Activated CD4-positive, alpha-beta T cell treated with anti-CD3 and anti-CD28 coated beads for 4 hours (primary cell): ENCODE measurements around the gene ABHD2.

Experiments used
- DNase-seq, 2 donors: peaks; one replicate each; pipeline ENCODE4 v3.0.0-alpha.2; 2020

Gene ABHD2

DNA sequence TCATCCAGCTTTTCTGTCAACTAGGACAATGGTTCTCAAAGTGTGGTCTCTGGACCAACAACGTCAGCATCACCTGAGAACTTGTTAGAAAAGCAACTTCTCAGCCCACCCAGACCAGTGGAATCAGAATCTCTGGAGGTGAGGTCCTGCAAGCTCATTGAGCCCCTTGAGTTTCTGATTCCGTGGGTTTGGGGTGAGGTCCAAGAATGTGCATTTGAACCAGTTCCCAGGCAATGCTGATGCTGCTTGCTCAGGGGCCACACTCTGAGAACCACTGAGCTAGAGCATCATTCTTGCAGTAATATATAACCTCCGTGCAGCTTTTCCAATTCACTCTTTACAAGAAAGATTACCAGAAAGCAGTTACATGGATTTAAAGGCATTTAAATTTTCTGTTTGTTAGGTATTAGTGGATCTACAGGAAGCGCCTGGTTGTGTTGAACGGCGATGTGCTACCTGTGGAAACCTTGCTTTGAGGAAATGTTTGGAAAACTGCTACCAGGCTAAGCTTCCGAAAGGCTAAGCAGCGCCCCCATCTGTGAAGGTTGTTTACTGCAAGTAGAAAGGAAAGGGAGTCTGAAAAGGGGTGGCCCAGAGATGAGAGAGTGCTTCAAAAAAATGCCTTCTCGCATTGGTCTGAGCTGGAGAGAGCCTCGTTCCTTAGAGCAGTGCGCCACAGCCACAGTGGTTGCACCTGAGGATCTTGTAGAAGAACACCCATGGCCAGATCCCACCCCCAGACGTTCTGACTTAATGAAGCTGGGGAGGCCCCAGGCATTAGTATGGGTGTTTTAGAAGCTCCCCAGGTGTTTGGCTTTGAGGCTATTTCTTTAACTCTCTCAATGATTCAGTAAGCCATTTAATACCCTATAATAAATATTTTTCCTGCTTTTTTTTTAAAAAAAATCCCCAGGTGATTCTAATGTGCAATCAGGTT is 83.1 kb downstream of the ABHD2 start:
- DNase-seq: peak in 1 of 2 donors; percentile 22

DNA sequence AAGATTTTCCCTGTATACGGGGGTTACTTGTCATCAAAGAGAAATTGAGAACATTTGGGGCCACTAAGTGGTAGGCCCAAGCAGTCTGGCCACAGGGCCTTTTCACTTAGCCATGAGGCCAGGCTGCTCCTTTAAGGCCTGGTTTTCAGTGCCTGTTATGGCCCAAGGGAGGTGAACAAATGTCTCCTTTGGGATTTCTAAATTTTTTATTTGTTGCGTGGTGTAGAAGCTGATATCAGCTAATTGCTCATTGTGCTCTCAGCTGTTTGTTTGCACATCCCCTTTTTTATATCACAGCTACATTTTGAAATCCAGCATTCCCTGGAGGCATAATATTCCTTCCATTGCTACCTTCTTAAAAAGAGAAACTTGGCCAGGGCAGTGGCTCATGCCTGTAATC is 84.7 kb downstream of the ABHD2 start:
- no peak for DNase-seq

DNA sequence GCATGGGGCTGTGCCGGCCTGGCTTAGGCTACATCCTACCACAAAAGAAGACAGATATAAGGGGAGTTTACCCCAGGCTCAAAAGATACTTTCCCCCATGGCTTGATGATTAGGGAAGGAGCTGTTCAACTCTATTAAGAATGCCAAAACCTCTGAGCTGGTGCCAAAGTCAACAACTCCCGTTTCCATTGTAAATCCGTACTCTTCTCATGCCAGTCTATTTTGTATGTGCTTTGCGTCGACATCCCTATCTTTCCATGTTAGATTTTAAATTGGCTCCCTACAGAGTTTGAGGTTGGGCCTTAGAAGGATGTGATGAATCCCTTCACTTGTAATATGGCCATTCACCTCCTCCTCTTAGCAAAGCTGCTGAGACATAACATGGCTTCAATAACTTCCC is 86.2 kb downstream of the ABHD2 start:
- no peak for DNase-seq

DNA sequence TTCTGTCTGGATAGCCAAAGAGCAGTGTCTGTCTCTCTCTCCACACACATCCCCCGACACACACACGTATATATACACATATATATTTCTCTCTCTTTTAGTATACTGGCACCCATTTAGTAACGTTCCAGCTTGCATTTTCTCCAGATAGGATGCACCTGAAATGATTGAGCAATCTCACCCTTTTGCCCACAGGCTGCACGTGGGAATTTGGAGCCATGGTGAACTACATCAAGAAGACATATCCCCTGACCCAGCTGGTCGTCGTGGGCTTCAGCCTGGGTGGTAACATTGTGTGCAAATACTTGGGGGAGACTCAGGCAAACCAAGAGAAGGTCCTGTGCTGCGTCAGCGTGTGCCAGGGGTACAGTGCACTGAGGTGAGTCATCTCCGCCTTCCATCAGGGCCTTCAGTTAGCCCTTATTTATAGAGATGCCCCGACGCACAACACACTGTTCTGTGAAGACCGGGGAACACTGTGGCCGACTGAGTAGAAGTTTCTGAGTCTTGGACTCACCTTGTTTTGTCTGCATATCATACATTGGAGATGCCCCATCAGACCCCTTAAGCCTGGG is 87.4 kb downstream of the ABHD2 start:
- DNase-seq: no peak

DNA sequence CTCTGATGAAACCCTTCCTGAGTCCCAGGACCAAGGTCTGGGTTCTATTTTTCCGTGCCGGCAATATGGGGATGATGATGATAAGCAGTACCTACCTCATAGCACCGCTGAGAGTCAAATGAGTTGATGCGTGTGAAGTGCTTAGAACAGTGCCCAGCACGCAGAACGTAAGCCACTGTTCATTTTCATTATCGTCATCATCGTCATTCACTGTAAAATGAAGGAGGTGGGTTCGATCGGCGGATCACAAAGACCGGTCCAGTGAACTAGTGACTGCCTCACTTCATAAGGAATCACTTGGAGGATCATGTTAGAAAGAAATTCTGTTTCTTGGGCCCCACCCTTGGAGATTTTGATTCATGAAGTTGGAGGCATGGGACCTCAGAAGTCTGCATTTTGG is 88.9 kb downstream of the ABHD2 start:
- DNase-seq: no peak

DNA sequence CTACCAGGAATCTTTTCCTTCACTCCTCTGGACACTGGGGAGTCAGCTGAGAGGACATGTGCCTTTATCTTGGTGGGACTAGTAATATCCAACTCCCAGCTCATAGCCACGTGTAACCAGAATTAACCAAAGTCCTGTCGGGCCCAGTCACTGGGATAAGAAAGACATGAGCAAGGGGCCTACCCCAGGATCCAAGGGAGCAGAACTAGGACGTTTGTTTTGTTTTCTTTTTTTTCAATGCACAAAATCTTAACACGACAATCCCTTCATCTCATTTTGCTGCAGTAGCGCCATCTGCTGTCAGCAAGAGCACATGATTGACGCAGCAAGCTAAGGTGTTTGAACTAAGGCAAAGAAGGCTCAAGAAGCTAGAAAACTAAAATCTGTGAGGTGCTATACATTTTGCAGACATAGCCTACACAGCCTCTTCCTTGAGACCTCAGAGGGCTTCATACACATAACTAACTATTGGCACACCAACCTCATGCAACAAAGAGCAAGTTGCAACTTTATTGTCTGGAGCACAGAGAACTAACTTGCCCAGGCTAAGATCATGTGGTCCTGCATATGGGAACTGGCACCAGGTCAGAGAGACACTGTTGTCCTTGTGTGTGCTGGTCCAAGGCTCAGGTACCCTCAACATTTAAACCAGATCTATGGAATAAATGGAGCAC is 89.5 kb downstream of the ABHD2 start:
- DNase-seq: peak; percentile 56 to 58

DNA sequence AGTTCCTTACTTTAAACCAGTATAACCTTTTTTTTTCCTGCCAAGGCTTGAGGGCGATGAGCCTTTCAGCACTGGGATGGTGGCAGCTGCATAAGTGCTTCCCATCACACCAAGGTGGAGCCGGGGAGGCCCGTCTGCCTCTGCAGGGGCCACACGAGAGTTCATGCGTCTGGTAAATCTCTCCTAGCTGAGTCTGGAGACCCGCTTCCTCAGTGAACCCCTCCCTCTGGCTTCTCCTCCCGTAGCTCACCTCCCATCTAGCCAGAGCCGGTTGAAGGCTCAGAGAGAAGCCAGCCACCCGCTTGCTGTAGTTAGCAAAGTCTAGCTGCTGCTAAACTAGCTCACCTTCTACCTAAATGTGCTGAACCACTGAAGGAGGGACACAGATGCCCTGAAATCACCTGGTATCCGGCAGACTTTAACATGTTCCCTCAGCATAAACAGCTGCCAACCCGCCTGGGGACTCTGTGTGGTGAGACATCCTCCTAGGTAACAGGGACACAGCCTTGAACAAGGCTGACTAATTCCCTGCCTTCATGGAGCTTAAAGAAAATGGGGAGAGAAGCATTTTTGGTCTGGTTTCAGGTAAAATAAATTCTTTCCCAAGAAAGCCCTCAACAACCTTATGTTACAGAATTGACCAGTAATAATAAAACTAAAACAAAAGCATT is 90.2 kb downstream of the ABHD2 start:
- DNase-seq: no peak

DNA sequence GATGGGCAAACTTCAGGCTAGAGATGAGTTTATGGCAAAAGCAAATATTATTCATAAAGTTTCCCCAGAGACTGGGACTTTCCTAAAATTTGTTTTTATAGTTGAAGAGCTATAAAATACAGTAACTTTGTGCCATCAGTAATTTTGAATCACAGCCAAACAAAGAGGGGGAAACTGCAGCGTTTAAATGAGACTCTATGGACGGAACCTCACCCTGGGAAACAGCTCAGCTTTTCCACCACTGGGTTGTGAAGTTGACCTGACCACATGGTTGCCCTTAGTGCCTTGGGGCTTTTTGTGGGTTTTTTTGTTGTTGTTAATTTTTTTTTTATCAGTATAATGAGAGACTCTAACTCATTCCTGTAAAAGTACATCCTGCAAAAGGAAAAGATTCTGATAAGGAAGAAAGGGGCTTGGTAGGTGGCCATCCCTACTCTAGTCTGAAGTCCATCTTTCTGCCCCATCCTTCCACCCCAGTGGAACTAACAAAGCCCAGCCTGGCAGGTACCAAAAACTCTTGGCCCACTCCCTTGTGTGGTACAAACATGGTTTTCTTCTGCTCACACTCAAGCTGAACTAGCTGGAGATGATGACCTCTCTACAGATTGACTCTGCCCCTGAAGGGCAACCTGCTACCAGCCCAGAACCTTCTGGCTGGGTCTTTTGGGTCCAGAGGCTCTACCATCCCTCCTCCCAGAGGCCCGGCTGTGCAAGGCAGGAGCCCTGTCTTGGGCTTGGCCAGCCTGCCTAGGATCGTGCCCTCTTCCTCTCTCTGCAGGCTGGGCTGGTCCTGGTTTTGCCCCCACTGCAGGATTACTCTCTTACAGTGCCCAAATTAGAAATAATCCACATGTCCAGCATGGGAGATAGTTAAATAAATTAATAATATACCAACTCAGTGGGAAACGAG is 92.0 kb downstream of the ABHD2 start:
- DNase-seq: no peak

DNA sequence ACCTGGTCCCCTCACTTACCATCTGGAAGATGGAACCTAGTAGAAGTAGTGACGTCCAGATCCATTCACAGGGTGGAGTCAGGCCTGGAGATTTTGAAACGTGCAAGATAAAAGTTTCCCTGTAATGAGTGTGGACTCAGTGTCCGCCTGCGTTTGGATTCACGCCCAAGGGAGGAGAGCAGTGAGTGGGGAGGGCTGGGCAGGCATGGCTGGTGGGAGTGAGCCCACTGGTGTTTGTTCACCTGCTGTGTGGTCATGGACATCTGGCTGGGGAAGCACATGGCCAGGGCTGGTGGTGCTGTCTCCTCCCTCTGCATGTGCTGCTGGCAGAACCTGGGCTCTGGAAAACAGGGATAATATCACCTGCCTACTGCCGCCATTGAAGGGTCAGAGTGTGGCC is 96.1 kb downstream of the ABHD2 start:
- DNase-seq: no peak

DNA sequence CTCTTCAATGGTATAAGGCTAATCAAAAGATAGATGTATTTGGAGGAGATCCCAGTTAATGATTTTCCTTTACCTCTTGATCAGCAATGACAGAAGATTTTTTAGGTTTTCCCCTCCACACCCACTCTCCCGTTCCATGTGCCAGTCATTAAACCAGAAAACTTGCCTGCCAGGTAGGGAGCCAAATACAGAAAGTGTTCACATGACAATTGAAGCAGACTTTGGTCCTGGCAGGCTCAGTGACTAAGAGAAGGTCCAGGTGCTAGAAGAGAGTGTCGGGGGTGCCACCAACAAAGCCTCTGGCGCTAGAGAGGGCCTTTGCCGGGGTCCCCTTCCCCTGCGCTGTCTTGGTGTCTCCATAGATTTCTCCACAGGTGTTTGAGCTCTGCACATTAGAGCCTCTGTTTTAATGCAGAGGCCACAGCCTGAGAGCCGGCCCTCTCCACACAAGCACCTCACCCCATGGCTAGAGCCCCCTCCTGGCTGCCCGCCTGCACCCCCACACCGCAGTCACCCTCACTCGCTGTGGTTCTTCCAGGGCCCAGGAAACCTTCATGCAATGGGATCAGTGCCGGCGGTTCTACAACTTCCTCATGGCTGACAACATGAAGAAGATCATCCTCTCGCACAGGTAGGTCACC is 96.8 kb downstream of the ABHD2 start:
- no peak for DNase-seq

DNA sequence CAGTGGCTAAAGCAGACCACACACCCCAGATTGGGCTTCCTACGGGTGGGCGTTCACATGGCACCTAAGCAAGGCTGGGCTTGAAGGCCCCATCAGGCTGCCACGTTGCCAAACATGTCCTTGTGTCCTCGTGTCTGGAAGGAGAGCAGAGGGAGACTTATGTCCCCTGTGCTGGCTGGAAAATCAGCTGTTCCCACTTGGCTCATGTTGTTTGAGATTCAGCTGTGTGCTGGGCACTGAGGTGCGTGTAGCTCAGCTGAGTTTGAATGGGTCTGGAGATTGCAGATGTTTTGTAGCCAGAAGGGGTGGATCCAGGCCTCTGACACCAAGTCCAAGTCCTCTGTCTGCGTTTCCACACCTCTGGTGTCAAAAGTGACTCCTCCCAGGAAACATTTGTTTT is 98.5 kb downstream of the ABHD2 start:
- no peak for DNase-seq

DNA sequence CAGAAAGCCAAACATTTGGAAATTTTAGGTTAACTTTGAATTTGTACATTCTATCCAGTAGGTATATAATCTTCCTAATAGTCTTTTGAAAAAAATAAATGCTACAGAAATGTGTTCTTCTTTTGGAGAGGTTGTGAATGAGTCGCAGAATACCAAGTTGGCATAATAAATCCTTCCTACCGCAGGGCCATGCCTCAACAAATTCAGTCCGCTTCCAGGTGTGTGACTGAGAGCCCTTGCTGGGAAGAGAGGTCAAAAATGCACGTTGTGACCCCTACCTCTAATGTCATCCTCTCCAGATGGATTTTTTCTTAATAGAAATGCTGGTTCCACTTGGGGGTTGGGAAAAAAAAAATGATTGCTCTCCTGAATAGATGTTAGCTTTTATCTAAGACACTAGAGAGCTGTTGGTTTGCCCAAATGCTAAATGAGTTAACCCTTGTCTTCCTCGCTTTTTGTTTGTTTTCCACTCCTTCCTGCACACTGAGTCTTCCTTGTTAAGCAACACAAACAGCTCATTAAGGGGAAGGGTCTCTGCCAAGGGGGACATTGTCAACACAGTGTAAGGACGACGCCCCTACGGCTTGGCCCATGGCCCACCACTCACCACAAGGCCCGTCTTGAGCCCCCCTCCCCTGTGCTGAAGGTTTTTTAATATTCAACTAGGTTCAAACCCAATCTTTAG is 99.2 kb downstream of the ABHD2 start:
- DNase-seq: no peak

DNA sequence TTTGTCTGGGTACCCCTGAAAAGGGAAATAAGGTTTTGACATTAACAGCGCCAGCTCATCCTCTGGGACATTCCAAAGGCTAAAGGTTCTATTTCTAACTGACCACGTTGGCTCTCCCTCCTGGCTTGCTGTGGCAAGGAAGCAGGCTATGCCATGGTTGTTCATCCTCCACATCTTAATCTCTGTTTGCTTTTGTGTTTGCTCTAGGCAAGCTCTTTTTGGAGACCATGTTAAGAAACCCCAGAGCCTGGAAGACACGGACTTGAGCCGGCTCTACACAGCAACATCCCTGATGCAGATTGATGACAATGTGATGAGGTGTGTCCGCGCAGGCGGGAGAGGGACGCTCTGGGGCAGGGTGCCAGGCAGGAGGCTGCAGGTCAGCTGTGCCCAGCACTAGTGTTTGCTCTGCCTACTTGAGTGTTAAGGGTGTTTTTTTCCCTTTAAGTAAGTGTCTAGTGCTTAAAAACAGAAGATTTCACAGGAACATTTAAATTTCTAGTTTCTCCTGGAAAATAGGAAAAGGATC is 99.8 kb downstream of the ABHD2 start:
- DNase-seq: no peak

DNA sequence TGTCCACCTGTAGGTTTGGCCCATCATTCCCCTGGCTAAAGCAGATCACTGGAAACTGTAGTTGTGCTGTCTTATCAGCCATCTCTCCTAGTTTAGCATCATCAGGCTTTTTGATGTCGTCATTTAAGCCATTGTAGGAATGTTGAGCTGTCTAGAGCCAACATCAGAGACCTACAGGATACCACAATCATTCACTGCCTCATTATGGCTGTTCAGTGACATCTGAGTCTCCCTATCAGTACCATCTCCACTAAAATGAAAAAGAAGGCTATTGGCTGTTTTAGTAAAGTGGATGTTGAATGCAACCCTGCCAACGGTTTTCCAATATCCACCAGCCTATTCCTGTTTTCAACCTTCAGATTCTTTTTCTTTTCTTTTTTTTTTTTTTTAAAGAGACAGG is 103.9 kb downstream of the ABHD2 start:
- no peak for DNase-seq

DNA sequence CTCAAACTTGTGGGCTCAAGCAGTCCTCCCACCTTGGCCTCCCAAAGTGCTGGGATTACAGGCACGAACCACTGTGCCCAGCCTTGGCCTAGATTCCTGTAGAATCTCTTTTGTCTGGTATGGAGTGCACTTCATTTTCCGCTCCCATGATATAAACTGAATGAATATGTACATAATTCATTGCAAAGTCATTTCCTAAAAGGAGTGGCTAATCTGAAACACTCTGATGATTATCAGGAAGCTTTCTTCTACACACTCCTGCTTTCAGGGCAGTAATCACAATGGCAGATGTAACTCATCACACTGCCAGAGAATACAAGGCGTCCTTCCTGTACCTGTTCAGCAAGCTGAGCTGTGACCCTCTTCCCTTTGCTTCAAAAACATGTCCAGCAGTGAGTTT is 104.5 kb downstream of the ABHD2 start:
- DNase-seq: no peak

DNA sequence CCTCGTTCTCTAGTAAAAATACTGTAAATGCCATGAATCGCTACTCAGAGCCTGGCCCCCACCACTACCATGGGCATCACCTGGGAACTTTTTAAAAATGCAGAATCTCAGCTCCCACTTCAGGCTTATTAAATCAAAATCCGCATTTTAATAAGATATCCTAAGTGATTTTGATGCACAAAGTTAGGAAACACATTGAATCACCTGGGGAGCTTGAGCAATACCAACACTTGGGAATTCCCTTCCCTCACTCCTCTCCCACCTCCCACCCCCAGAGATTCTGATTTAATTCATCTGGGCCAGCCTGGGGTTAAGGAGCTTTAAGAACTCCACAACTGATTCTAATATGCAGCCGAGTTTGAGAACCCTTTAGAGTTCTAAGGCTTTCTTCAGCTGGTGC is 106.4 kb downstream of the ABHD2 start:
- no peak for DNase-seq

DNA sequence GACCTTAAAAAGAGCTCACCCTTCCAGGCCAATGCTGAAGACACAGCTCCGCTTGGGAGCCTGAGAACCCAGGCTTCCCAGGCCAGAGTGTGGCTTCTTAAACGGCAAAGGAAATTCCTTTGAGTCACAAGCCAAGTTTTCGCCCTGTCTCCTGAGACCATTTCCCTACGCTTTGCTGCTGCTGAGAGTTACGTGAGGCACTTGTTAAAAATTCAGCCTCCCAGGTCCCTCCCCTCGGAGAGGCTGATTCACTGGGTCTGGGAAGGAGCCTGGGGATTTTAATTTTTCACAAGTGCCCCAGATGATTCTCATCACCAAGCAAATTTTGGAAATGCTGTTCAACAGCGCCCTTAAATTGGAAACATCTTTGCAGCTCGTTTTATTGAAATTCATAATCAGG is 107.6 kb downstream of the ABHD2 start:
- no peak for DNase-seq

DNA sequence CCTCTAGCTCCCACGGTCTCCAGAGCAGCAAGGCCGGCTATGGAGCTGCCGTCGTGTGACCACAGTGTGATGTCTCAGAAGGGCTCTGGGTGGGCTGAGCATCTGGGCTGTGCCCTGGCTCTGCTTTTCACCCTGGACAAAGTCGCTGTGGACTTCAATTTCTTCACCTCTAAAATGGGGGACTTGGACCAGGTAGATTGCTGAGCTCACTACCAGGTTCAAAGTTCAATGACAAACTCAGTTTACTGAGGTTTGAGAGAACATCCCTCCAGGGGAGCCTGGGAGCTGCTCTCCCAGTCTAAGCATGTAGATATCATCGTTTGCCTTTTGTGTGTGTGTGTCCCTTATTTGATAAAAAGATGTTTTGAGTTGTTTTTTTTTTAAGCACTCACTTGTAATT is 108.0 kb downstream of the ABHD2 start:
- no peak for DNase-seq

DNA sequence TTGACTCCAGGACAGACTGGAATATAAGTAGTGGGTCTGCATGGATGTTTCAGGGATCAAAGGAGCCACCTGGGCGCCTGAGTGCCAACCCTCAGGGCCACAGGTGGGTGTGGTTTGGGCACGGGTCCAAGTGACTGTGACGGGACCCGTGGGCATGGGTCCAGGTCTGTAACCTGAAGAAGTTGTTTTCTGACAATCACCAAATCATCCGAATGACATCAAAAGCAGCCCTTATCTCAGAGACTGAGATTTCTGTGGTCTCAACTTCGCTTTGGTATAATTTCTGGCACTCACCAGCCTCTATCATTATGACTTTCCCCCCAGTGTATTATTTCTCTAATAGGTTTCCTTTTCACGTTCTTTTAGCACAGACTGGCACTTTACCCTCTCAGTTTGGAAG is 108.7 kb downstream of the ABHD2 start:
- DNase-seq: no peak

DNA sequence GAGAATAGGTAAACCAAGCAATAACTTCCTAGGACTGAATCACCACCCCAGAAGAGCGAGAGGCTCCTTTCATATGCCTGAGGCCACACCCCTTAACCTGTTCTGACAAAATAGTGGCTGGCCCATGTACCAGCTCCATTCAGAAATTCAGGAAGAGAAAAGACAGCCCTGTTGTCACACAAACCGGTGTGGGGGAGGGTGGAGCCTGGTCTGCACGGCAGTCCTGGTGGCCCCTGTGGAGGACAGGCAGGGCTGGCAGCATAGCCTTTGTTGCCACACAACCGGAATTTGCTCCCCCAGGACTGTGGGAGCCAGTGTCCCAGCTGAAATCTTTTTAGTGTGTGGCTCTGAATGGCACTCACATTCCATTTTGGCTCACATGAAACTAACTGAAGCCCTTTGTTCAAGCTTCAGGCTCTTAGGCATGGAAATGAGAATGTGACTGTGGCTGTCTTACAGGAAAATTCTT is 109.3 kb downstream of the ABHD2 start:
- DNase-seq: no peak

DNA sequence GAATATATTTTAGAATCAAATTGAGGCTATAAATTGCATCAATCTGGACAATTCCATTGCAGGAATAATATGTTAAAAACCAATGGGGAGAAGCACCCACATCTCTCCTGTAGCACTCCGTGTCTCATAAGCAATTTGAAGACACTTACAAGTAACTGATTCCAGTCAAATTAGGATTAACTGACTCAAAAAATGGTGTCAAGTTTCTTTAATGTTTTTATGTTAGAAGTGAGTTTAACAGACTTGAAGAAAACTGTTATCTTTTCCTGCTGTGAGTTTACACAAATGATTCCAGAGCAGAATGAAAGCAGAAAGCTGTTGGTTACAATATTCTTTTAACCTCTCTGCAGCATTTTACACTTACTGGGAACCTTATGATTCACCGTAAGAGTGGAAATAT is 109.9 kb downstream of the ABHD2 start:
- DNase-seq: no peak
